ENCODE data around the gene DUSP28.

Gene DUSP28

DNA sequence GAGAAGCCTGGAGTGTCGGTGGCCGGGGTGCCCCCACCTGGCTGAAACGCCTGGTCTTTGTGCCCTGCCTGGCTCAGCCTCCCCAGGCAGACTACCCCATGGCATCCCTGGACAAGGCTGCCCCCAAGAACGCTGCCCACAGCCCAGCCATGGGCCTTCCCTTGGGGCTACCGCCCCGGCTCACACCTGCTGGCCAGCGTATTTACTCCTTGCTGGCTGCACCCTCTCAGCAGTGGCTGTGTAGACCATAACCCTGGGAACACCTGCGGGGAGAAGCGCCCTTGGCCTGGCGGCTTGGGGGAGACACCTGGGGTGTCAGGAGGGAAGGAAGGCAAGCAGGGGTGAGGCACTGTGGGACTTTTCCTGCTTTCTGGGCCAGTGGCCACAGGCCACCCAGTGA lies 43.7 kb downstream of the DUSP28 start:
- Mint-ChIP-seq H3K27ac (no peak overlapping the region), H3K36me3 (peaks cover 2% of the 10 kb centered on the region), H3K4me3 (no peak overlapping the region), H3K9me3 (no peaks in the 10 kb centered on the region), H3K27me3 (no peaks in the 10 kb centered on the region), H3K4me1 (no peaks in the 10 kb centered on the region)
- CTCF ChIA-PET, result interaction anchor here (1.0 to 1.6 kb wide), 3 partner anchors 16 to 38 kb away, joined by 3 to 4 read pairs (median 3); no protein-coding TSS in a partner anchor
- peak; percentile 12 for DNase-seq

- Mint-ChIP-seq H3K27me3 (no peaks in the 10 kb centered on the region), H3K9me3 (no peaks in the 10 kb centered on the region), H3K27ac (no peak overlapping the region), H3K36me3 (peaks cover 2% of the 10 kb centered on the region), H3K4me3 (no peak overlapping the region), H3K4me1 (no peaks in the 10 kb centered on the region)
- CTCF ChIA-PET, result interaction anchor here (1.0 to 1.6 kb wide), 2 partner anchors 17 to 39 kb away, joined by 3 read pairs; no protein-coding TSS in a partner anchor
- peak; percentile 18 for DNase-seq
These were observed 44.3 kb downstream of the DUSP28 start for GRCh38 chr2:240604291-240604938.

DNA sequence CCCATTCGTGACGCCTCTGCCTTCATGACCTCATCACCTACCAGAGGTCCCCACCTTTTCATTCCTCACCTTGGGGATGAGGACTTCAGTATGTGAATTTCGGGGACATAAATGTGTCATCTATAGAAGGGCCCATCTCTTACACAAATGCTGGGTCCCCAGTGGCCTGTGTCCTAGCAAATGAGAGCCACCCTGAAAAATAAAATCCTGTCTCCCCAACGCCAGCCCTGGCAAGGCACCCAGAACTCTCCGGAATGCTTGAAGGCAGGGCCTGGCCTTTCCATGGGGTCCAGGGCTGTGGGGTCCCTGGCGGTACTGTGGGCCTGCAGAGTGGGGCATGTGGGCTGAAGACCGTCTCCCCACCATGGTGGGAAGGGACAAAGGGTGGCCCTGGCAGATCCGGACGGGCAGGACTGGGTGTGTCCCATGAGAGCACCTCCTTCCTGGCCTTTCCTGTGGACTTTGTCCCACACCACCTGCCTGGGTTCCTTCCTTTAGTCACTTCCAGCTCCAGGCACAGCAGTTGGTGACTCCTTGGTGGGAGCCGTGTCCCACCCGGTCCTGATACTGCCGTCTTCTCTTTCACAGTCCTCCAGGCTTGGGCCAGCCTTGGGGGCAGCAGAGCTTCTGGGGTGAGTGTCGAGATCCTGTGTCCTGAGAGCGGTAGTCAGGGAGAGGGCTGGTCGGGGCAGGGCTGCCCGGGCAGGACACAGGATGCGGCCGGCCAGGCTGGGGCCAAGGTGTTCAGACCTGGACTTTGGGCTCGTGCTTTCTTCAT lies 45.0 kb downstream of the DUSP28 start:
- Mint-ChIP-seq H3K27me3 (no peaks in the 10 kb centered on the region), H3K9me3 (no peaks in the 10 kb centered on the region), H3K27ac (no peak overlapping the region), H3K36me3 (no peaks in the 10 kb centered on the region), H3K4me3 (no peak overlapping the region), H3K4me1 (no peaks in the 10 kb centered on the region)
- DNase-seq, result no peak
- CTCF ChIA-PET, result interaction anchor here (1.3 to 1.4 kb wide), 2 partner anchors 18 to 40 kb away, joined by 3 to 5 read pairs; partner anchors contain the start of gene CAPN10

GRCh38 chr2:240605867-240606743 lies 45.9 kb downstream of the DUSP28 start:
- H3K27me3 Mint-ChIP-seq, result no peaks in the 10 kb centered on the region
- H3K36me3 Mint-ChIP-seq, result no peaks in the 10 kb centered on the region
- H3K27ac Mint-ChIP-seq, result no peak overlapping the region
- CTCF ChIA-PET, result interaction anchor here (1.3 to 1.4 kb wide), 2 partner anchors 19 to 41 kb away, joined by 3 to 5 read pairs; partner anchors contain the start of gene CAPN10
- DNase-seq, result peak; percentile 16
- H3K4me3 Mint-ChIP-seq, result no peak overlapping the region
- H3K4me1 Mint-ChIP-seq, result no peaks in the 10 kb centered on the region
- H3K9me3 Mint-ChIP-seq, result no peaks in the 10 kb centered on the region

GRCh38 chr2:240611601-240612210 lies 51.5 kb downstream of the DUSP28 start:
- H3K4me3 Mint-ChIP-seq, result peak overlapping the region; percentile 16
- peak; percentile 44 for DNase-seq
- H3K4me1 Mint-ChIP-seq, result no peaks in the 10 kb centered on the region
- no peaks in the 10 kb centered on the region for H3K27me3 Mint-ChIP-seq
- peaks cover 1% of the 10 kb centered on the region for H3K36me3 Mint-ChIP-seq
- peak overlapping the region; percentile 50 for H3K27ac Mint-ChIP-seq
- H3K9me3 Mint-ChIP-seq, result peaks cover 3% of the 10 kb centered on the region
- CTCF ChIA-PET, result interaction anchor here (1.1 kb wide), 1 partner anchor 108 kb away, joined by 3 read pairs; no protein-coding TSS in a partner anchor
